GM18951 (cell line): ENCODE data around the gene FAM117A.

Experiments used
- POLR2A ChIP-seq: IDR thresholded peaks from 4 replicates; pipeline ENCODE4 v1.6.1; 2011; ENCODE audit warnings: mild to moderate bottlenecking; ENCODE audit not compliant: insufficient read length, insufficient read depth; ENCODE audit errors: extremely low read depth
- in situ Hi-C: fragments of 300-500 bp; cut with MboI; formaldehyde crosslinking; loops from one replicate; pipeline ENCODE4 v1.12.0; 2022; ENCODE audit warnings: low sequenced_read_pairs, mixed read lengths, inconsistent platforms; ENCODE audit not compliant: unreplicated experiment

Gene FAM117A

DNA sequence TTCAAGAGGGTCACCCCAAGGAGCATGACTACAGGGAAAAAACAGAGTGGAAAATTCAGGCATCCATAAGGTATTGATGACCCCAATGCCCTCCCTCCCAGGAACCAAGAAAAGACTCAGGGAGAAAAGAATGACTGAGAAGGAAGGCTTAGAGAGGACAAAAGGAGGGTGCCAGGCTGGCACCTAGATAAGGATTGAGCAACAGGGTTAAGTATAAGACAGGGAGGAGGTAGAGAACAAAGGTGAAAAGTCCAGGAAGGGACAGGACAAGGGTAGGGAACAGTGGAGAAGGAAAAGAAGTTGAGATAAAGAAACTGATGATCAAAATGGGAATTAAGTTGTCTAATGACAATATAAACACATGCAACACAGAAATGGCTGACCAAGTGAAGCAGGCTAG is 58.7 kb downstream of the FAM117A start:
- in situ Hi-C loops: loop anchor here (25.0 kb wide), 1 partner anchor 293 kb away; the partner anchor contains the start of gene PHB1
- TF ChIP-seq POLR2A: no peak

DNA sequence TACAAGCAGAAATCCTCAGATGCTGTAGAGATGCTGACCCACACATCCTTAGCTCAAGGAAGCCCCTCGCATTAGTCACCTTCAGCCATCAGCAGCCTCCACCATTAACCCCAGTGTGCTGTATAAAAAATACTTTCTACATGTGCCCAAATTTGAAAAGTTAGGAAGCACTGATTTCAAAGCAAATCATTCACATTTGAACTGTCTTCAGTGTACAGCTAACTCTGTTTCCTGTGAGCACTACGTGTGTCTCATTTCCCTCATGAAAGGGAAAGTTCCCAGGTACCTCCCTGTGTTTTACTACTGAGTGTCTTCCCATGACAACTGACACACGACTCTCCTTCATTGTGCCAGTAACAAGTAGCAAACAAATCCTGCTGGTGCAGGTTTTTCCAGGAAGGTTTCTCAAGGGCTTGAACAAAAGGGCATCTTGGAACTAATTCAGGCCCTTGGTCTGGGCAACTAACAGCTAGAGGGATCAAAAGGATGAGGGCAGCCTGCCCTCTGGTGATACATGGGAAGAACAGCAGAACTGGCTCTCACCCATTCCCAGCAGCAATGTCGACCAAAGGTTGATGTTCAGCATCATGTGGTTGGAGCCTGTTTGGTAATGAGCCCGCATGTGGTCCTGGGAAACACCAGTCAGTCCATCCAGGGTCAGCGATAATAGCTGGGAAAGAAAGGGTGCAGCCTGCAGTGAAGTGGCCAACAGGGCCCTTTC is 60.2 kb downstream of the FAM117A start:
- in situ Hi-C loops: loop anchor here (25.0 kb wide), 1 partner anchor 291 kb away; the partner anchor contains the start of gene PHB1

DNA sequence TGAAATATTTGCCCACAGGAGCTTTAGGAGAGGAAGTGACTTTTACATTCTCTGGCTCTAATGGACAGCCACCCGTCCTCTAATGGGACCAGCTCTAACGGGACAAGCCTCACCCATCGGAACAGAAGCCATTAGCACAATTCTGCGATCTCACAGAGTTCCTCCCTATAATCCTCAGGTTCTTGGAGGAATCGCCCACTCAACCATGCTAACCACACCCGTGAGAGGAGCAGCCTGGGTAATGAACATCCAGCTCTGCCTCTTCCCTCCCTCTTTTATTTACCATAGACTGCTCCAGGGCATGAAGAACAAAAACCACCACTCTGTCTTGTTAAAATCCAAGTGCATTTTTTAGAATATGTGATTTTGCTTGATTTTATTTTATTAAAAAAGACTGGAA is 63.0 kb downstream of the FAM117A start:
- TF ChIP-seq POLR2A: no peak
- in situ Hi-C loops: loop anchor here (25.0 kb wide), 1 partner anchor 289 kb away; the partner anchor contains the start of gene PHB1

More for the DNA sequence above, 60.2 kb downstream of the FAM117A start:
- TF ChIP-seq POLR2A: no peak

DNA sequence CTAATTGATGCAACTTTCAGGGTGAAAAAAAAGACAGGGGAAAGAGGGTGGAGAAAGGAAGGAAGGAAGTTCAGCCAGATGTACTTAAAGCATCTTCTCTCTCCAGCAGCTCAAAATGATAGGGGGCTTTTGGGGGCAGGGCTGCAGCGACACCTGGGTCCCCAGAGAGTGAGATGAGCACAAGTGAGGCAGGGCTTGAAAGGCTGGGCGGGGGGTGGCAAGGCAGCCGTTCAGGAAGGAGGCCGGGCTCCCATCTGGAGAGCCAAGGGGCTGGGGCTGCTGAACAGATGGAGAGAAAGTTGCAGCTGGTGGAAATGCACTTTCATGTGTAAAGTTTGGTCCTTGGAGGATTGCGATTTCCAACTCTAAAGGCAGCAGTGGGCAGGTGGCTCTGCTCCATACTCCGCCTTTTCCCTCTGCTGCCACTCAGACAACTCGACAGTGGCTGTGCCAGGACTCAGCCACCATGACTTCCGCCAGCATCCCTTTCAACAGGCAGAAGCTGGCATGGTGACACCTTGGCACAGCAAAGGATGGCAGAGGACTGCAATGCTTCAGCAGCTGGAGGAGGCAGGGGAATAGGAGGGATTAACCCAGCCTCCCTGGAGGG is 63.9 kb downstream of the FAM117A start:
- in situ Hi-C loops: loop anchor here (10.0 to 25.0 kb wide), 2 partner anchors 145 to 288 kb away; partner anchors contain the start of genes PHB1 and TAC4
- no peak for TF ChIP-seq POLR2A

DNA sequence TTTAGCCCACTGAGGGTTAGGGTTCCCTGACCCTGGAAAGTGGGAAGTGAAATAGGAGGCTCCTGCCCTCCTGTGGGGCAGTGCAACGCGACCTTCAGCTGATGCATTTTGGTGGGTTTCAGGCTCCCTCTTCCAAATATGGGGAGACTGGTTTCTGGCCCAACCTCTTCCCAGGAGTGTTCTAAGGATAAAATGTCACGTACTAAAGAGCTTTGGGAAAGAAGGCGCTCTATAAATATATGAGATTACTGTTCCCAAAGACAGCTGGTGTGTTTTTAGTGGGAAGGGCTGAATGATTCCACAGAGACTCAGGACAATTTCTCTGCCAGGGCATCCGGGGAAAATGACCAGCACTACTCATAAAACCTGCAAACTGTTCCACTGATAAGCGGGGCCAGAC is 65.9 kb downstream of the FAM117A start:
- in situ Hi-C loops: loop anchor here (10.0 kb wide), 1 partner anchor 147 kb away; the partner anchor contains the start of gene TAC4
- no peak for TF ChIP-seq POLR2A

DNA sequence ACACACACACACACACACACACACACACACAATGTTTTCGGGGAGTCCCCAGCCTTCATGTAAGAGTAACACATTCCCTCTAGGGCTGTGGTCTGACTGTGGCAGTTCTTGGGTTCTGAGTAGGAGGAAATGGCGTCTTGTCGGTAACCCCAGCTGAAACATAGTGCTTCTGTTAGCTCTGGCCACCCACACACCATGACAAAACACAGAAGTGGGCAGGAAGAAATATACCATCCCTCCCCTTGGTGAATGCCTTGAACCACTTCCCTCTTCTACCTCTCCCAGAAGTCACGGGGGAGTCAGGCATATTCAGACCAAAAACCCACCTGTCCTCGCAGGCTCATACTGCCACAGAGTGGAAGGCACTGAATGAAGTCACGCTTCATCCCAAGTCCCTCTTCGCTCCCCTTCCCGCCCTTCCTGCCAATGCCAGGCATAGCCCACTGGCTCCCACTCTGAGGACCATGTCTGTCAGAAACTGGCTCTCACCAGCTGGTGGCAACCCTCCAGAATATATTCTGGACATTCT is 67.6 kb downstream of the FAM117A start:
- in situ Hi-C loops: loop anchor here (10.0 kb wide), 1 partner anchor 149 kb away; the partner anchor contains the start of gene TAC4
- TF ChIP-seq POLR2A: no peak

DNA sequence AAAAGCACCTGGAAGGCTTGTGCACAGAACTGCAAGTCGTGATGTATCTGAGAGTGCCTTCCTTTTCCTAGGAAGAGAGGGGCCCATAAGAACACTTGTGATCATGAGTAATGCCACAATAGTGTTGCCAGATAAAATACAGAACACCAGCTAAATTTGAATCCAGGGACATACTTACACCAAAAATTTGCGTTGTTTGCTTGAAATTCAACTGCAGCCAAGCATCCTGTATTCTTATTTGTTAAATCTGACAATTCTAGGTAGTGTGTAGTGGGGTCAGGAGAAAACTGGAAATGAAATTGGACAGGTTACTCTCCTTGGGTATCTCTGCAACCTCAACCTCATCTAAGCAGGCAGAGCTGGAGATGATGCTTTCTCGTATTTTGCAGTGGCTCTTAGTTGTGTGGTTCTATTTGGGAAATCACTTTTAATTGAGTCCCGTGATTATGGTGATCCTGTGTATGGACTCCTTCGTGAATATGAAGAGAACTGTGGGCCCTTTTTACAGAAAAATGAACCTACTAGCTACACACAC is 68.2 kb downstream of the FAM117A start:
- TF ChIP-seq POLR2A: no peak
- in situ Hi-C loops: loop anchor here (10.0 kb wide), 1 partner anchor 149 kb away; the partner anchor contains the start of gene TAC4

DNA sequence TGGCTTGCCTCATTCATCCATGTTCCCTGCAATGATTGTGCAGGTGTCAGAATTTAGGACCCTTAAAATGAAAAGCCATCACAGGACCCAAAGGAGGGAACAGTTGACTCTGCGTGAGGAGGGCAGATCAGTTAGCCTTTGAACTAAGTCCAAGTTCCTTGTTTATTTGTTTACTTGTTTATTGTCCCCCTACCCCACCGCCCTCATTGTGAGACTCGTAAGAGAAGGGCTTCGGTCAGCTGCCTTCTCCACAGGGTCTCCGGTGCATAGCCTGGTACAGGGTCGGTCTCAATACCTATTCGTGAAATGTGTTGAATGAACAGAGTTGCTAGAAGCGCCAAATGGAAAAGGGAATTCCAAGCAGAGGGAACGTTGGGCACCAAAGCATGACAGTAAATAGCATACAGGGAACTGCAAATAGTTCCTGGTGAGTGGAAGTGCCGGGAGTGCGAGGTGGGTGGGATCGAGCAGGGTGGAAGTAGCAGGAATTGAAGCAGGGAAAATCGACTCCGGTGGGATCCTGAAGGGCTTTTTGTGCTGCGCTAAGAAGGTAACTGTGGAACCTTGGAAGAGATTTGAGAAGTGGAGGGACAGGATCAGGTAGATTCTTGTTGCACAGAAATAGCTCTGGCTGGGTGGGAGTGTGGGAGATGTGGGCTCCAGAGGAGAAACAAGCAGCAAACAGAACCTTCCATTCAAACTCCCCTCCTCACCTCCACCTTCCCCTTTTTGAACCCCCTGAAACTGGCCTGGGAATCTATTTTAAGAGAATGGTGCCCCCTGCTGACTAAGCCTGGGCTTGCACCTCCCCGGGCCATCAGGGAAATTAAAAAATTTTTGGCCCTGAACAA is 68.9 kb downstream of the FAM117A start:
- TF ChIP-seq POLR2A: no peak
- in situ Hi-C loops: loop anchor here (5.0 to 10.0 kb wide), 2 partner anchors 123 to 150 kb away; partner anchors contain the start of gene TAC4

DNA sequence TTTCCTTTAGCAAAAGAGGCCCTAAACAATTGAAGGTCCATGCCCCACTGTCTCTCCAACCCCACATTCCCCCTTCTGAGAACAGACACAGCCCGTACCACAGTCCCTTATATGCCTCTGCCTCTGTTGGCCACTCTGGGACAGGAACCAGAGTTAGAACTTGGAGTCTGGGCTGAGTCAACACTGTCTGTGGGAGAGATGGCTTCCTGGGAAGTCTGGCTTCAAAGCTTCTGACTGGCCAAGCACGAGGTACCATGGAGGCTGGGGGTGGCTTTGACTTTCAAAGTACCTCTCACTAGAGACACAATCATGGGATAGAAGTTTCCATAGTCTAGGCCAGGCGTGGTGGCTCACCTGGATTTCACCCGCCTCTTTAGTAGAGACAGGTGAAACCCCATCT is 71.2 kb downstream of the FAM117A start:
- in situ Hi-C loops: loop anchor here (5.0 to 10.0 kb wide), 2 partner anchors 120 to 152 kb away; partner anchors contain the start of gene TAC4
- TF ChIP-seq POLR2A: no peak

DNA sequence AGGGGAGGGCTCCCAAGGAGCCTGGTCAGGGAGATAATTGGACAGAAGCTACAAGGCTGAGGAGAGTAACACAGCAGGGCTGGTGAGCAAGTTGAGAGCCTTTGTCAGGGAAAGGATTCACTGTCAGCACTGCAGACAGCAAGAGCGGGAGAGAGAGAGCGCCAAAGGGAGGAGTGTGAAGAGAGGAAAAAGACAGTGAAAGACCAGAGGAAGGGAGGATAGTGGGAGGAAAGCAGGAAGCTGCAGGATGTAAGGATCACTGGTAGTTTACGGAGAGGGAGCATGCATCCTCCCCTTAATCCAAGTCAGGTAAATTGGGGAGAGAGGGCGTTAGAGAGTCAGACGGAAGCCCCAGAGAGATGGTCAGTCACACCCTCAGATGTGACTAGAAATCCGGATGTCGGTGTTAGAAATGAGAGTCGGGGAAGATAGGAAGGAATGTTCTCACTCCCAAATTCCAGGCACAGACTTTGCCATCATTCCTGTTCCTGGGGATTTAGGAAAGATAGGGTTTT is 72.2 kb downstream of the FAM117A start:
- no peak for TF ChIP-seq POLR2A
- in situ Hi-C loops: loop anchor here (5.0 to 10.0 kb wide), 2 partner anchors 119 to 153 kb away; partner anchors contain the start of gene TAC4

DNA sequence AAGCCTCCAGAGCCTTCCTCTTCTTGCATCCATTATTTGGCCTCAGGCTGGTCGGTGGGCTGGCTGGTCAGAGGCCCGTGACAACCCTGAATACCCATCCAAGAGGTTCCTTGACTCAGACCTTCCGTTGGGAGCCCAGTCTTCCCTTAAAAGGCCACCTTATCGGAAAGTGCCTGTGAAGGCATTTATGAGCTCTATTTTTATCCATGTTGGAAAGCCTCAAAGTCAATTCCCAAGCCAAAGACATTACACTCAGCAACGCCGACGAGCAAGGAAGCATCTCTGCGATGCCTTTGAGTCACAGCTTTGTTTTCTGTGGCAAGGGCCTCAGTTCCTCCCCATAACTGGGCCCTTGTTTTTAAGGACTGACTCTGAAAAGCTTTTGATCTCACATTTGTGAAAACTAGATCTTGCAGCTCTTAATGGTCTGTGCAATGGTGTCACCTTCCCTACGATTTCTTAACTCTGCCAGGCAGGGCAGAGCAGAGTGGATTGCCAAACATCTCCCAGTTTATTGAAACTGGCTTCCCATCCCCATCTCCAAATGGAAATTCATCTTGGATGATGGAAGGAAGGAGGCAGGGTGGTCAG is 72.8 kb downstream of the FAM117A start:
- no peak for TF ChIP-seq POLR2A
- in situ Hi-C loops: loop anchor here (5.0 to 10.0 kb wide), 2 partner anchors 119 to 154 kb away; partner anchors contain the start of gene TAC4
